NCI-H1105 treated with DMSO at 0.1 percent for 48 hours (cell line): Measurements from ENCODE around the gene DIS3L2.

Experiments used
- DNase-seq: peaks from one replicate; lab custom pipeline; 2025; lab: John Stamatoyannopoulos, UW

DIS3L2 gene

GRCh38 chr2:232183279-232183678 is 221.8 kb downstream of the DIS3L2 start:
- DNase-seq, result no peak

GRCh38 chr2:232184346-232184745 is 222.8 kb downstream of the DIS3L2 start:
- no peak for DNase-seq

- no peak for DNase-seq
Observed at GRCh38 chr2:232190796-232191195, 229.3 kb downstream of the DIS3L2 start.

GRCh38 chr2:232195487-232195886 is 234.0 kb downstream of the DIS3L2 start:
- DNase-seq, result no peak

- no peak for DNase-seq
Observed at GRCh38 chr2:232196802-232197201, 235.3 kb downstream of the DIS3L2 start.

GRCh38 chr2:232200195-232200594 is 238.7 kb downstream of the DIS3L2 start:
- DNase-seq, result no peak

GRCh38 chr2:232203166-232203891 is 241.8 kb downstream of the DIS3L2 start:
- no peak for DNase-seq

GRCh38 chr2:232203936-232204335 is 242.4 kb downstream of the DIS3L2 start:
- DNase-seq, result no peak

- no peak for DNase-seq
Observed at GRCh38 chr2:232204457-232204931, 243.0 kb downstream of the DIS3L2 start.

GRCh38 chr2:232207174-232207573 is 245.7 kb downstream of the DIS3L2 start:
- no peak for DNase-seq

- no peak for DNase-seq
Observed at GRCh38 chr2:232210306-232210705, 248.8 kb downstream of the DIS3L2 start.

GRCh38 chr2:232211743-232212686 is 250.5 kb downstream of the DIS3L2 start:
- no peak for DNase-seq

GRCh38 chr2:232213176-232213575 is 251.7 kb downstream of the DIS3L2 start:
- no peak for DNase-seq

- DNase-seq, result no peak
Observed at GRCh38 chr2:232214053-232214452, 252.5 kb downstream of the DIS3L2 start.

GRCh38 chr2:232216028-232216427 is 254.5 kb downstream of the DIS3L2 start:
- DNase-seq, result no peak

GRCh38 chr2:232218778-232219495 is 257.4 kb downstream of the DIS3L2 start:
- no peak for DNase-seq

- no peak for DNase-seq
Observed at GRCh38 chr2:232219496-232219870, 258.0 kb downstream of the DIS3L2 start.

GRCh38 chr2:232219932-232220331 is 258.4 kb downstream of the DIS3L2 start:
- no peak for DNase-seq

GRCh38 chr2:232225429-232225828 is 263.9 kb downstream of the DIS3L2 start:
- no peak for DNase-seq

GRCh38 chr2:232225895-232226294 is 264.4 kb downstream of the DIS3L2 start:
- DNase-seq, result no peak

- no peak for DNase-seq
Observed at GRCh38 chr2:232228332-232228731, 266.8 kb downstream of the DIS3L2 start.
